ENCODE measurements around the gene SAE1.

Gene SAE1

DNA sequence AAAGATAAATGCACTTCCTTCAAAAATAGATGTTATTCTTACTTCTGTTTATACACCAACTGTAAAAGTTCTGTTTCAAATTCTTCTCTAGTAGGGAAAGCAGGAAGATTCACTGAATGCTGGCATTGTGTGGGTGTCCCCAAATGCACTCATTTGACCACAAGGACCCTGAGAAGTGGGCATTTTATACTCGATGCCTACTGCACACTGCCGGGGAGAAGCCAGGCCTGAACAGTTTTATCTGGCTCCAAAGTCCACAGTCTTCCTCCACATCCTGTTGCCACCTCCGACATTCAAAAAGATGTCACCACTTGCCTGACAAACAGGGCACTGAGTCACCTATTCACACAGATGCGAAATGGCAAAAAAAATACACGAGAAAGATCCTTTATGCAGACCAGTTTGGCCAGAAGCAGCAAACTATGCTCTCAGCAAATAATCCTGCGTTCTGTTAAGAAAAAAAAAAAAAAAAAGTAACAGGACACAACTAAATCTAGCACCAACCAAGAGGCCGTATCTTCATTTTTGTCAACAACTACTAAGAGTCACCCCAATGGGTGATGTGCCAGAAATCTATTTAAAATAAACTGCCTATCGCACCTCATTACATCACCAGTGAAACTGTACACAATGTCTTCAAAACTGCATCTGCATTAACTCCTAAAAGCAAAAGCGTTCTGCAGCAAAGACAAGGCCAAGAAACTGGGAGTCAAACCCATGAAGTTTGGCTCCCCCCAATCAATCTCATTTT lies 23.3 kb upstream of the SAE1 start:
- peak; percentile 16 for DNase-seq

GRCh38 chr19:47107953-47108746 lies 22.5 kb upstream of the SAE1 start:
- DNase-seq = no peak

DNA sequence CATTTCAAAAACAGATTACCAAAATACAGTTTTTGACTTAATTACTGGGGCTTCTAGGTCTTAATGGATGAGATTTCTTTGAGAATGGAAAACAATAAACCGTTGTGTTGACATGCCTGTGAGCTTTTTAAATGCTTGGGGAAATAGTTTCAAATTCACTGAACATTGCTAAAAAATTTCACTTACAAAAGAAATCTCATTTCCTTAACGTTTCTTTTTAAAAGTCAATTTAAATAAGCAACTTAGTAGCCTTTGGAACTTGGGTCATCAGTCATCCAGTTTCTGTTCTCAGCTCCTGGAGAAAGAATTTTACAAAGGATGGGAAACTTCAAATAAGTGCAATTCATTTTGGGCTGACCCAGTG lies 21.5 kb upstream of the SAE1 start:
- DNase-seq = no peak

DNA sequence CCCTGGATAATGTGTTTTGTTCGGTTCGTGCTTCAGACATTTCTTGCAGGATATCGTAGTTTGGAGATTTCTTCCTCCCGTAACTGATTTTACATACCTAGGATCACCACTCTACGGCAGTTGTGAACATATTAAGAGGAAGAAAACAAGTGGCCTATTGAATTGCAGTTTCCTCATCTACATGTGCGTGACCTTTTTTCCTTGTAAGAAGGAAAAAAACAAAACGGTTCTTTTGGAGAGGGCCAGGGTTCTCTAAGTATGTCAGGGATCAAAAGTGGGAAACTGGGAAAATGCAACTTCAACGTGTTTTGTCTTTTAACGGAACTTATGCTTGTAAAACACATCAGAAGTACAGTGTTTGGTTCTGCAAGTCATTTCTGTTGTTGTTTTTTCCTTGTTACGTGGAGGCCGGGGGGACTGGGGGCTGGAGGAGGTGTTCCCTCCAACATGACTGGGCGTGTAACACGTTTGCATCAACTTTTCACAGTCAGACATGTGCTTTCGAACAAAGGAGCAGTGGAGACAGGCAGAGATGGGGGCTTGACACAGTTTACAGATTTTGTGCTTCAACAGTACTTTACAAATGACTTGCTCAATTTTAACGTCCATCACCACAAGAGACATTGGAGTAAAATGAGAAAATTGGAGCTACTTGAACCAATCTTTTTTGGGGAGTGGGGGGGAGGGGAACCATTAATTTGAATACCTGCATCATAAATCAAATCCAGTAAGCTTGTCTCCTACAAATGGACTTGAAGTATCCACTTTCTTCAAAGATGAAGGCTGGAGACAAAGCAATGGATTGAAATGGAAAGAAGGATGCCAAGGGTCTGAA lies 20.9 kb upstream of the SAE1 start:
- peak; percentile 56 for DNase-seq

DNA sequence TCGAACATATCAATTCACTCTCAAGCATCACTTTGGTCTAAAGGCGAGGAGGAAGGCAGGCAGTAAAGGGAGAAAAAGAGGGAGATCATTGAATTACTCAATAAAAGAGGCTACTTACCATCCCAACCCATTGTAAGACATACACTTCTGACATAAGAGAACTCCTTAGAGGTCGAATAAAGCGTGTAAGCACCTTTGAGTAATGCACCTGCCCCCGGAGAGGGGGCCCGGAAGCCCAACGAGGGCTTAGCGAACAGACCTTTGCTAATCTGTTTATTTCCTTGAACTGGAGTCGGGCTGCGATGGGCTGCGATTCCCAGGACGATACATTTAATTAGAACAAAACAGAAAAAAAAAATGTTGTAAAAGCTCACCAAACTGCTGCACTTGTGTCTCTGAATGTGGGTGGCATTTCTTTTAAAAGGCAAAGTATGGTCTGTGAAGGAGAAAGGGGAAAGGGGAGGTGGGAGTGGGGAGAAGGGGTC lies 20.1 kb upstream of the SAE1 start:
- peak; percentile 39 for DNase-seq

- DNase-seq = peak; percentile 55
These were observed 19.5 kb upstream of the SAE1 start for GRCh38 chr19:47111006-47111621.

- DNase-seq = no peak
These were observed 18.9 kb upstream of the SAE1 start for GRCh38 chr19:47111682-47112165.

- peak; percentile 94 for DNase-seq
These were observed 18.3 kb upstream of the SAE1 start for GRCh38 chr19:47112166-47112996.

- DNase-seq = peak; percentile 100
These were observed 17.4 kb upstream of the SAE1 start, which contains the start of gene ZC3H4 for GRCh38 chr19:47112997-47113849. ZC3H4 (minus strand) TSS chr19:47113776; CDS start chr19:47112584, 1,192 bp downstream.

DNA sequence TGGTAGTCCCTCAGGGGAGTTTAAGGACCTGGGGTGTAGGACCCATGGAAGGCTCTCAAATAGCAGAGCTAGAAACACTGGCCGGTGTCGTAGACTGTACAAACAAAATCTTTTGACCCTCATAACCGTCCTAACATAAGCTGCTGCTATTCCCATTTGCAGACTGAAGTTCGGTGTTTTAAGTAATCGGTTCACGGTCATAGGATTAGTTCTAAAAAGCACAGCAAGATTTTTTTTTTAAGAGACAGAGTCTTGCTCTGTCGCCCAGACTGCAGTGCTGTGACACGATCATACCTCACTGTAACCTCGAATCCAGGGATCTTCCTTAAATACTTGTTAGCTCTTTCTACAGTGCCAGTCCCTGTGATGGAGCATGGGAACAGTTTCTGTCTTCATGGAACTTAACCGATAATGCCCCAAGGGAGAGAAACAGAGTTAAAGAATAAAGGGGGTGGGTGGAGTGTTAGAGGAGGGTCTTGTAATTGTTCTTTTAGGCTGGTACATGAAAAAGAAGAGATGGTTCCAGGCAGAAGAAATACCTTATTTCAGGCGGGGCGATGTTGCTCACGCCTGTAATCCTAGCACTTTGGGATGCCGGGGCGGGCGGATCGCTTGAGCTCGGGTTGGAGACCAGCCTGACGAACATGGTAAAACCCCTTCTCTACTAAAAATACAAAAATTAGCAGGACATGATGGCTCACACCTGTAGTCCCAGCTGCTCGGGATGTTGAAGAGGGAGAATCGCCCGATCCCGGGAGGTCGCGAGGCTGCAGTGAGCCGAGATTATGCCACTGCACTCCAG lies 16.6 kb upstream of the SAE1 start:
- no peak for DNase-seq

DNA sequence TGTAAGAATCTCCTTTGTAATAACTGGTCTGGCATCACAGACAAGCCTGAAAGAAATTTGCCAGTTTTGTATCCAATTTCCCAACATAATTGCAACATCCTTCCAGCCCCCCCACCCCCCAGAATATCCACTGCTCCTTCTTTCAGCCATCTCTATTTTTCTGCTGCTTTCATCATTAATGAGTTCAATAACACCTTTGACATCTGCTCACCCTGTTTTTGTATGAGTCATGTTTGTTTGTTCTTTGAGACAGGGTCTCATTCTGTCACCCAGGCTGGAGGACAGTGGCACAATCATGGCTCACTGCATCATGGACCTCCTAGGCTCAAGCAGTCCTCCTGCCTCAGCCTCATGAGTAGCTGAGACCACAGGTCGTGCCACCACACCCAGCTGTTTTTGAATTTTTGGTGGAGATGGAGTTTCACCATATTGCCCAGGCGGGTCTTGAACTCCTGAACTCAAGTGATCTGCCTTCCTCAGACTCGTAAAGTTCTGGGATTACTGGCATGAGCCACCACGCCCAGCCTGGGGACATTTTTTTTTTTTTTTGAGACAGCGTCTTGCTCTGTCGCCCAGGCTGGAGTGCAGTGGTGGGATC lies 10.1 kb upstream of the SAE1 start:
- no peak for DNase-seq

- no peak for DNase-seq
These were observed 8.0 kb upstream of the SAE1 start for GRCh38 chr19:47122359-47123335.

DNA sequence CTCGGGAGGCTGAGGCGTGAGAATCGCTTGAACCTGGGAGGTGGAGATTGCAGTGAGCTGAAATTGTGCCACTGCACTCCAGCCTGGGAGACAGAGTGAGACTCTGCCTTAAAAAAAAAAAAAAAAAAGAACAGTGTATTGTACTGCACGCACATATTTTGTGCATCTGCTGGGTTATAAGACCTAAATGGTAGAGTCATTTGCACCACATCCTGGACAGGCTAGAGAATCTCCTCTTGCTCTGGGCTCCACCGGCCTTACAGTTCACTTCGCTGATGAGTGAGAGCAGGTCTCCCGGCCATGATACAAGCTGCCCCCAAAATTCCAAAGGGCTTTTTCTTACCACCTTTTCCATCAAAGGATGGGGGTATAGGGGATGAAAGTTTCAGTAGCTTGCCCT lies 7.2 kb upstream of the SAE1 start:
- DNase-seq = no peak

DNA sequence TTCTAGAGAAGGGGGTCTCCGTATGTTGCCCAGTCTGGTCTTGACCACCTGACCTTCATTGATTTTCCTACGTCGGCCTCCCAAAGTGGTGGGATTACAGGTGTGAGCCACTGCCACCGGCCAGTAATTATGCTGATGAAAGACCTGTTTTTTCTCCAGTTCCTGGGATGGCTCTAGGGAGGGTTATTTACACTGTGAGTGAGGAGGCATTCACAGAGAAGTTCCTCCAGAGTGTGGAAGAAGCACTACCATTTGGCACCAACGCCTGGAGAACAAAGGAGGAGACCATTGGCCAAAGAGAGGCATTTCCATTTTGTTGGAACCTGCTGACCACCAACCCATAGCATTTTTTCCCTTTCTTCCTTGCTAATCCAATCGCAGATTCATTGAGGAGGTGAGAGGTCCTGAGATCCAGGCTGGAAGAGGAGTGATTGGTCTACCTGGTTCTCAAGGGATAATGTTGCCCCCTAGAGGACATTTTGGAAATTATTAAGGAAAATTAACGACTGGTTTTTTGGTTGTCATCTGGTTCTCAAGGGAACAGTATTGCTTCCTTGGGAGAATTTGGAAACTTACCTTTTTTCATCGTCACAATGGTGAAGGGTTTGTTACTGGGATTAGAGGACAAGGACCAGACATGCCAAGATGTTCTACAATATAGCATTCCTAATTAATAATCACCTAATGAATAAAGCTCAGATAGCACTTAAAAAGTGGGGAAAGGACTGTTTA lies 5.5 kb upstream of the SAE1 start:
- DNase-seq = no peak

GRCh38 chr19:47125669-47125938 lies 5.0 kb upstream of the SAE1 start:
- no peak for DNase-seq

DNA sequence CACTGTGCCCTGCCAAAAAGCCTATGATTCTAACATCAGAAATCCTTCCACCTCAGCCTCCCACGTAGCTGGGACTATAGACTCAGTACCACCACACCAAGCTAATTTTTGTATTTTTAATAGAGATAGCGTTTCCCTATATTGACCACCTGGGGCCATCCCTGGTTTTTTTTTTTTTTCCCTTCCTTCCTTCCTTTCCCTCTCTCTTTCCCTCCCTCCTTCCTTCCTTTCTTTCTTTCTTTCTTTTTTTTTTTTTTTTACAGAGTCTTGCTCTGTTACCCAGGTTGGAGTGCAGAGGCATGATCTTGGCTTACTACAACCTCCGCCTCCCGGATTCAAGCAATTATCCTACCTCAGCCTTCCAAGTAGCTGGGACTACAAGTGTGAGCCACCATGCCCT lies 1.1 kb upstream of the SAE1 start:
- no peak for DNase-seq

- no peak for DNase-seq
These were observed 481 bp upstream of the SAE1 start for GRCh38 chr19:47130120-47130588.
